Measurements from ENCODE around the gene HES6.

HES6 gene

GRCh38 chr2:238231251-238231793, 8.5 kb downstream of the HES6 start:
- DNase-seq = peak; percentile 73 to 78

DNA sequence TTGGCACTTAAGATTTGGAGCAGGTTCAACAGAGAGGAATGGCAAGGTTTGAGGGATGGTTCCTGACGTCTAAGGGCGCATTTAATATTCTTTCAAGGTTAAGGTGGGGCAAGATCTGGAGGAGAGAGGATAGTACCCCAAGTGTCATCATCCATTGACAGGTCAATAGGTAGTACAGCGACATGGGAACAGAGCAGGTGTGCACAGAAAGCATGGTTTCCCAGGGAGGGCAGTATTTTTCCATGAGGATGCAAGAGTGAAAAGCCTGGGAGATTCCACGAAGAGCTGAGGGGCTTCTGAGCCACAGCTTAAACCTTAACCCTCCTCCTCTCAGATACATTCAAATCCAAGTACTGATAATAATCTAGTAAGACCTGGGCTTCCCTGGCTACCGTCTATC, 9.1 kb downstream of the HES6 start:
- DNase-seq = no peak

DNA sequence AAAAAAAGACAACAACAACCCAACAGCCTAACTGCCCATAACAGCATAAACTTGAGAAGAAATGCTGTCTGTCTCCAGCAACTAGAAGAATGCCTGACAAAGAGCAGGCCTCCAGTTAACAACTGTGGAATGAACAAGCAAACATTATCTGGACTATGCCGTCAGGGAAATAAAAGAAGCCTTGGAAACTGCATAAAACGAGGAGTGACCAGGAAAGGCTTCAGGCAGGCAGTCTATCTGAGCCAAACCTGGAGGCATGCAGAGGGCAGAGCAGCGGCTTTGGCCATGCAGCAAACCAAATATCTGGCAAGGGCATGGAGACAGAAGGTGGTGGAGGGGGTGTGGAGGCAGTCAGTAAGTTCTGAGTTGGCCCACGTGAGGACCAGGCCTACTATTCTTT, 11.1 kb downstream of the HES6 start:
- no peak for DNase-seq

DNA sequence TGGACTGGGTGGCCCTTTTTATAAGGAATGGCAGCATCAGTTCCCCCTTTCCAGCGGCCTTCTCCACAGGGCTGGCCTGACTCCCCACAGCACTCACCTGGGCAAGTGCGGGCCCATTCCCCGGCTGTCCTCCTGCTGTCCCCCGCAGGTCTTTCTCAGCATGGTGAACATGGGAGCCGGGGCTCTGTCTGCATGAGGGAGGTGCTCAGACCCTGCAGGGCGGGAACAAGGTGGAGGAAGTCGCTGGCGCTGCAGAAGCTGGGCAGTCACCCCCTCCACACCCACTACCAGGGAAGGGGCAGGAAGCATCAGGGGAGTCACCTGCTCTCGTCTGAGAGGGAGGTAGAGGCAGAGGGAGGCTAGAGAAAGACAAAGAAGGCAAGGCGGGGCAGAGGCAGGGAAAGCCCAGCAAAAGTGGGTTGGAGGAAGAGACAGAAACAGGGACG, 12.2 kb downstream of the HES6 start:
- no peak for DNase-seq

DNA sequence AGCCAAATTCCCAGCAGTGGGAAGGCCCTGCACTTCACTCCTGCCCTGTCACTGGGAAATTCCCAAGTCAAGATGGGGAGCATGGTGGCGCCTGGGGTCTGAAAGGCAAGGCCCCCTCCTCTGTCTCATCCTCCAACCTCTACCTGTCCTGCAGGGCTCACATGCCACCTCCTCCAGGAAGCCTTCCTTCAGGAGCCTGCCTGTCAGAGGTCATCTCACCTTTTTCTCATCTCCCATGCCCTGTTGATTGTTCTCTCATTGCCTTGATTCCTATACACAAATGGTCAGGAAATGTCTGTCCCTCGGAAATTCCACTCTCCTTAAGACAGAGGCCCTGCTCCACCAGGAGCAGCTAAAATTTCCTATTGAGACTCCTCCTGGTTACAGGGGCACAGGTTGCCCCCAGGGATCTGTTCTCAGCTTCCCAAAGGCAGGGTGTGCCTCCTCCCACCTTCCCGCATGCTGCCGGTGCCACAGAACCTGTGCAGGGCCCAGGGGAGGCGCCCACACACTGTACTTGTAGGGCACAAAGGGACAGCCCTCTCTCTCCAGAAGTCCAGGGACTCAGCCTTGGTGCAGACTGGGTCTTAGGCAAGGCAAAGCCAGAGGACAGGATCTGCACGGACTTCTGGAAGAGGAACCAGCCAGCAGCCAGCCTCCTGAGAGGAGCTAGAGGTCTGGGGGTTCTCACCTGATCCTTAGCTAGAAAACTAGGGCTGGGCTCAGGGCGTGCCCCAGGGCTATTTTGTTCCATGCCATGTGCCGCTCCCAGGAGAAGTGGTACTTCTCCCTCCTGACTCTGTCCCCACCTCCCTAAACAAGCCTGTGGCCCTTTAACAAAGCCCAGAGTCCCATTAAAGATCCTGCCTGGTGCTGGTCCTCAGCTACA, 12.9 kb downstream of the HES6 start:
- no peak for DNase-seq

DNA sequence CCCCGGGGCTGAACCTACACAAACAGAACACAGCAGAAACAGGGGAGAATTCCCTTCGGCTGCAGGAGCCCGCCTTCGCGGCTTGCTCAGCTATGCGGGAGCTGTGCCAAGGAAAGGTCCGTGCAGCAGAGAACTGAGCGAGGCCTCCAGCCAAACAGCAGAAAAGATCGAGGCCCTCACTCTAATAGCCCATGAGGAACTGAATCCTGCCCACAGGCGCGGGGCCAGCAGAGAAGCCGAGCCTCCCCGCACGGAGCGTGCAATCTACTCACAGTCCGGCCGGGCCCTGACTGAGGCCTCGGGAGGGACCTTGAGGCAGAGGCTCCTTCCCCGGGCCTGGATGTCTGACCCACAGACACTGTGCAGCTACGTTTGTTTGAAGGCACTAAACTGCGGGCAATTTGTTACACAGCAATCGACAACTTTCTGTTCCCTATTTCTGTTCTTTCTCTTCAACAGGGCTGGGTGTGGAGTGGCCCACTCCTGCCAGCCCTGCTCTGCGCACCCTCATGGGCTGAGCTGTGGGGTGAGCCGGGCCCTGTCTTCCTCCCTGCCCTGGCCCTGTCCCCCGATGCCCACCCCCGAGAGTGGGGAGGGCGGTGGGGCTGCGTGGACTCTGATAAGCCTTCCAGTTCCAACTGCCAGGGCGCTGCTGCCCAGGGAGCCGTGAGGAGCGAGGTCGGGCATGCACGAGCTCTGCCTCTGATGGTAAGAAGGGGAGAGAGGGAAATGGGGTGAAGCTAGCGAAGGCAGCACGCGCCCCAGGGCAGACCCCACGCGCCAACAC, 13.7 kb downstream of the HES6 start:
- DNase-seq = no peak

- no peak for DNase-seq
These were observed 14.7 kb downstream of the HES6 start for GRCh38 chr2:238225121-238225520.

DNA sequence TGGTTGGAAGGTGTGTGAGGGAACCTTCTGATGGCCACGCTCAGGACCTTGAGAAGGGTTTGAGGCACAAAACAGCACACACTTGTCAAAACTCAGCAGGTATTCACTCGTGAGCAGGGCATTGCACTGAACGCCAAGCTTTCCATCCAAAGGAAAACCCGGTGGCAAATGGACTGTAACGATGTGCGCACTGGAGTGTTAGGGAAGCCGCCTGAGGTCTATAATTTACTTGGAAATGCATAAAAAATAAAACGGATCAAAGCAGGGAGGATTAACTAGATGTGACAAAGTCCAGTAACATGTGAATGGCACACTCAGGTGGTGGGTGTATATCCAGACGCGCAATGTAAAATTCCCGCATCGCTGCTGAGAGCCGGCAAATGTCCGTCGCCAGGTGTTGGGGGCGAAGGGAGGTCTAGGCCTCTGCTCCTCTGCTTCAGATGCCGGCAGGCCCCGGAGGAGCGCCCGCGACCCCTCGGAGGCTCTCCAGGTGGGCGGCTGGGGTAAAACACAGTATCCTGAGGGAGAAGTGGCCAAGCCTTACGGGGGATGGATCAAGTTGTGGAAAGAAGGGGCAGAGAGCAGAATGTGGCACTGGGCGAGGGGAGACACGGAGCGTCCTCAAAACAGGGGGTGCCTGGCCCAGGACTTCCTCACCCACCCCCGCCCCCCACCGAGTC, 15.3 kb downstream of the HES6 start:
- DNase-seq = no peak

- no peak for DNase-seq
These were observed 18.8 kb downstream of the HES6 start for GRCh38 chr2:238220892-238221521.

- no peak for DNase-seq
These were observed 19.5 kb downstream of the HES6 start for GRCh38 chr2:238220274-238220891.

- DNase-seq = no peak
These were observed 23.1 kb downstream of the HES6 start for GRCh38 chr2:238216651-238217184.

- DNase-seq = no peak
These were observed 32.8 kb downstream of the HES6 start for GRCh38 chr2:238207006-238207405.

DNA sequence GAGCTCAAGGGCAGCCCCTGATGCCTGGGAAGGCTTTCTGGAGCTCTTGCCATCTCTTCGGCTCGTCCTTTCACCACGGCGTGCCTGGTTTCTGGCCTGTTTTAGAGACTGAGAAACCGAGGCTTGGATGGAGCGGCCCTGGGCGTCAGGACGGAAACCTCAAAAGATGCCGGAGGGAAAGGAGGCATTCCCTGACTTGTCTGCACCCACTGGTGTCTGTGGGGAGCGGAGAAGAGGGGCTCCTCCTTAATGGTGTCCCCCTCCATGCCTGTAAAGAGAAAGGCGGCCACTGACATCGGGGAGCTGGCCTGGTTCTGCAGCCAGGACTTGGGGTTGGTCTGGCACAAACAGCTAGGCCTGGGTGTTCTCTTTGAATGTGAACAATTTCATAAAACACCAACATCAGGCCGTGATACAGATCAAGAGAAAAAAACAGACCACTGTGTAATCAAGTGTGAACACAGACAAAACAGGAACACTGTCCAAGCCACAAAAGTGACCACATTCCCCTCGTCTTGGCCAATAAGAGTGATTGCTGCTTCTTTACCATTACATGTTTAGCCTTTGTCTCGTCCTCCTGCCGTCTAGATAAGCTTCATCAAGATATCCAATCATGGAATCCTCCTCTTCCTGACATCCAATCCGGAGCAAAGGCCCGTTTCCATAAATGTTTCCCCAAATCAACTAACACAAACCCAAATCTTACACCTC, 35.7 kb downstream of the HES6 start:
- no peak for DNase-seq

DNA sequence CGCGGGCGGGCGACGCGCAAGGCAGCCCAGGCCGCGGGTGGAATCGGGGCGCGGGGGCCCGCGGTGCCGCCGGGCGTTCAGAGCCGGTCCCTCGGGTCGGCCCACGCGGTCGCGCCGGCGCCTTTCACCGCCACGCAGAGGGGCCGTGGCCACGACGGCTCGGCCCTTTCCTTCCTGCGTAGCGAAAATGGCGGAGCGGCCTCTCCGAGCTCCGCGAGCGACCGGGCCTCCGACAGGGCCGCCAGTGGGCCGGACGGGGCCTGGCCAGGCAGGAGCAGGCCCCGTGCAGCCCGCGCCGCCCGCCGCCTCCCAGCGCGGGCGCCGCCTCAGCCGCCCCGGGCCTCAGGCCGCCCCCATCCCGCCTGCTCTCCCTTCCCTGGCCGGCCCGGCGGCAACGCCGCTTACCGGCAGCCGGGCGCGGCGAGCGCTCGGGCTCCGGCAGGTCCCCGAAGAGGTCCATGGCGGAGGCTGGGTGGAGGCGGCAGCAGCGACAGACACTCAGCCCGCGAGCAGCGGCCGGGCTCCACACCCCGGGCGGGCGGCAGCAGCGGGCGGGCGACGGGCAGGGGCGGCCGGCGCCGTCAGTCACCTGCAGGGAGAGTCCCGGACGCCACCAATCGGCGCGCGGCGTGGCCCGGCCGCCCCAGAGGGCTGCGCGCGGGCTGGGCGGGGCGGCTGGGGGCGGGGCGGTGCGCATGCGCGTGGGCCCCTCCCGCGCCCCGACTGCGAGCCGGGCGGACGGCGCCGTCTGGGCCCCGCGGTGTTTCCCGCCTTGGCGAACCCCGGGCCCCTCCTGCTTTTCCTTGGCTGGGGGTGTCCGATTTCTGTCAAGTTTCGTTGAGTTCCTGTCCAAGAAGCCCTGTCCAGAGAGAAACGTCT, 36.5 kb downstream of the HES6 start, which contains the start of gene ILKAP:
Gene ILKAP (minus strand): TSS at position 602 of the 879 bp plus-strand sequence. CDS start 142 bp downstream, at position 460.
- DNase-seq = peak; percentile 87 to 88

DNA sequence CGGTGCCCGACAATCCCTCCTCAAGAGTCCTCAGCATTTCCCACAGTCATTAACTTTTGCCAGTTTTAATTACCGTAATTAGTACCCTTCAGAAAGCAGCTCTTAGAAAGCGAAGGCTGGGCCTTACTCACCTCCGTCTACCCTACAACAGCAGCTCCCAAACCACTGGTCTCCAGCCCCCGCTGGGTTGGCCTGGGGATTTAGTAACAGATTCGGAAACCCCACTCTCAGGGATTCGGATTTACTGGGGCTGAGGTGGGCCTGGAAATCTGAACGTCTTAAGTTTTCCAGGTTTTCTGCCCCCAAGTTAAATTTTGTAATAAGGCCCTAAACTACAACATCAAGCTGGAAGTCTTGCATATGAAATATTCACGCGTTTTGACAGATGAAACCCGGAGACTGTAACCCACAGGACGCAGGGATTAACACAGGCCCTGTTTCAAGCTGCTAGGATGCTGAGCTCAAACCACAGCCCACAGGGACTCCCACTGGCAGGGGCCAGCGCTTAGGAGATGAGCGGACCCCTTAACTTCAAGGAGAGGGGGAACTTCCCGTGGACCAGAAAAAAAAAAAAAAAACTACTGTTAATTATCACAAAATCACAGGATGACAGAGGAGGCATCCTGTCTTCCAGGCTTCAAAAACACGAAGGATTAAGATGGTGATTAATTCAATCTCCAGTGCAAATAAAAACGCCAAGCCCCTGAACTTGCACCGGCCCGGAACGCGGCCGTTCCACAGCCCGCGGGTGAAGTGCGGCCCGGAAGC, 37.3 kb downstream of the HES6 start:
- DNase-seq = peak in 1 of 2 experiments; percentile 15

GRCh38 chr2:238190445-238190844, 49.4 kb downstream of the HES6 start:
- DNase-seq = no peak
